ENCODE results near the gene MYLIP. TPM values are rescaled to one million over a fixed set of nuclear protein-coding genes. Genes with fewer than 3 reads are reported as not detected.

MYLIP gene
- total RNA-seq, 4 donors from 2014 or later, result 32.0 to 54.6 (median 41.9) TPM

- no peak for TF ChIP-seq CTCF (IDR thresholded peaks at IDR 0.05; ENCODE audit: low read depth)
Measured at GRCh38 chr6:16171400-16171799, 42.5 kb downstream of the MYLIP start.

- no peak for TF ChIP-seq CTCF (IDR thresholded peaks at IDR 0.05; ENCODE audit: low read depth)
Measured at GRCh38 chr6:16173167-16173940, 44.5 kb downstream of the MYLIP start.

GRCh38 chr6:16174416-16175078 lies 45.7 kb downstream of the MYLIP start:
- no peak for TF ChIP-seq CTCF (IDR thresholded peaks at IDR 0.05; ENCODE audit: low read depth)

- no peak for TF ChIP-seq CTCF (IDR thresholded peaks at IDR 0.05; ENCODE audit: low read depth)
Measured at GRCh38 chr6:16177881-16178280, 49.0 kb downstream of the MYLIP start.

- TF ChIP-seq CTCF (IDR thresholded peaks at IDR 0.05; ENCODE audit: low read depth), result no peak
Measured at GRCh38 chr6:16178351-16178750, 49.5 kb downstream of the MYLIP start.

- TF ChIP-seq CTCF (IDR thresholded peaks at IDR 0.05; ENCODE audit: low read depth), result no peak
Measured at GRCh38 chr6:16179063-16179462, 50.2 kb downstream of the MYLIP start.

GRCh38 chr6:16179970-16180431 lies 51.1 kb downstream of the MYLIP start:
- TF ChIP-seq CTCF (IDR thresholded peaks at IDR 0.05; ENCODE audit: low read depth), result no peak

All from subcutaneous adipose tissue (tissue), 4 donors.